GM21825 (cell line): ENCODE results near the gene KIAA1328.
"Not testable (repeated sequence)": the region's sequence is repeated elsewhere in the genome, so short reads cannot be mapped to it uniquely, and the experiment has no call there.

Experiments
- ATAC-seq: cut with Tn5 transposase; IDR thresholded peaks from one replicate; pipeline ENCODE4 v1.9.1; 2021; ENCODE audit warnings: mild to moderate bottlenecking, moderate library complexity; ENCODE audit not compliant: unreplicated experiment

The KIAA1328 gene

DNA sequence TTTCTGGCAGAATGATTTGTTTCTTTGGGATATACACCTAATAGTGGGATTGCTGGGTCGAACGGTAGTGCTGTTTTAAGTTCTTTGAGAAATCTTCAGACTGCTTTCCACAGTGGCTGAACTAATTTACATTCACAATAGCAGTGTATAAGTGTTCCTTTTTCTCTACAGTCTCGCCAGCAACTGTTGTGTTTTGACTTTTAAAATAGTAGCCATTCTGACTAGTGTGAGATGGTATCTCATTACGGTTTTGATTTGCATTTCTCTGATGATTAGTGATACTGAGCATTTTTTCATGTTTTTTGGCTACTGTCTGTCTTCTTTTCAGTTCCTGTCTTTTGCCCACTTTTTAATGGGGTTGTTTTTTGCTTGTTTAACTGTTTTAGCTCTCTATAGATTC is 306.2 kb downstream of the KIAA1328 start:
- ATAC-seq: no peak

DNA sequence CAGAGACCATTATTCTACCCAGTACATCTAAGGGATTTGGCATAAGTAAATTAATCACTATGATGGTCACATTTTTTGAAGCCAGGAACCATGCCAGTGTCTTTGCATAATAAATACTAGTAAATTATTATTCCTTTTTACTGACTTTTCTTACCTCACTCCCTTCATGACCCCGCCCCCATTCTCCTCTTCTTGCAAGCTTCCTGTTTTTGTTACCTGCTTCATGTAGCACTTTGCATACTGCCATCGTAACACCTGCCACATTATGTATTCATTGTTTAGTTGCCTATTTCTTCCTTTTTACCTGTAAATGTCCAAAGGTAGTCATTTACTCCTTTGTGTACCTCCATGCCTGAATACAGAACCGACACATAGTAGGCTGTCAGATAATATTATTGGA is 309.5 kb downstream of the KIAA1328 start:
- no peak for ATAC-seq

DNA sequence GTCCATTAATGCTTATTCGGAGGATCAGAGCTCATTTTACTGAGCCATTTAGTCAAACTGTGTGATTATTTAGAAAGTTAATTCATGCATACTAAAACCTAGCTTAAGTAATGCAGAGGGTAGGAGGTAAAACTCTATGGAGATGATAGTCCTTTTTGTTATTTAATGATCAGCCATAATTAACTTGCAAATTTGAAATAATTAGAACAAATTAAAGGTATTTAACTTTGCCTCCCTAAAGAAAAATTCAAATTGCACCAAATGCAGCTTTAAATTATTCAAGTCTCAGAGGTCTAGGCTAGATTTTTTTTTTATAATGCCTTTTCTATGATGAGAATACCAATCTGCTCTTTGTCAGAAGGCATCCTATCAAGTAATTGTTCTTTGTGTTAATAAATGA is 310.9 kb downstream of the KIAA1328 start:
- ATAC-seq: no peak

DNA sequence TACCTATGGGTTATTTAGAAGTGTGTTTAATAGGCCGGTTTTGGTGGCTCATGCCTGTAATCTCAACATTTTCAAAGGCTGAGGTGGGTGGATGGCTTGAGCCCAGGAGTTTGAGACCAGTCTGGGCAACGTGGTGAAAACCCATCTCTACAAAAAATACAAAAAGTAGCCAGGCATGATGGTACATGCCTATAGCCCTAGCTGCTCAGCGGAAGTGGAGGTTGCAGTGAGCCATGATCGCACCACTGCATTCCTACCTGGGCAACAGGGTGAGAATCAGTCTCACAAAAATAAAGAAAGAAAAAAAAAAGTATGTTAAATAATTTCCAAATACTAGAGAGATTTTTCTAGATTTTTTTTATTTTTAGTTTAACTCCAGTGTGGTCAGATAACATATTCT is 316.0 kb downstream of the KIAA1328 start:
- no peak for ATAC-seq

DNA sequence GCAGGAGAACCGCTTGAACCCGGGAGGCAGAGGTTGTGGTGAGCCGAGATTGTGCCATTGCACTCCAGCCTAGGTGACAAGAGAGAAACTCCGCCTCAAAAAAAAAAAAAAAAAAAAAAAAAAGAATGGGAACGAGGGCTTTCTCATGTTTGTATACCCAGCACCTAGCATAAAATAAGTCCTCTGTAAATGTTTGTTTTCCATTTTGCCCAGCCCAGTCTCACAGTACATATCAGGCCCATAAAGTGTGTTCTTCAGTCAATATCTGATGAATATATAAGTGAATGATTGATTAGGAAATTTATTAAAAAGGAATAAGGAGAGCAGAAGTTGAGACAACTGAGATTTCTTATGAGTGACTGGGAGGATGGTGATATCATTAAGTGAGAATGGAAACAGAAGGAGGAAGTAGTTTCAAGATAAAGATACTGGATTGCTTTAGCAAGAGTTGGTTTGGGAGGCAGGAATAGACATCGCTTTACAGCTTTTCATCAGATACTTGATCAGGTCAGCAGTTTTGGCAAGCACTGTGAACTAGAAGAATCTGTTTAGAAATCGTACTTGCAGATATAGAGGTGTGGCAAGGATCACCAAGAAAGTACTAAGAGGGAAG is 327.5 kb downstream of the KIAA1328 start:
- no peak for ATAC-seq

DNA sequence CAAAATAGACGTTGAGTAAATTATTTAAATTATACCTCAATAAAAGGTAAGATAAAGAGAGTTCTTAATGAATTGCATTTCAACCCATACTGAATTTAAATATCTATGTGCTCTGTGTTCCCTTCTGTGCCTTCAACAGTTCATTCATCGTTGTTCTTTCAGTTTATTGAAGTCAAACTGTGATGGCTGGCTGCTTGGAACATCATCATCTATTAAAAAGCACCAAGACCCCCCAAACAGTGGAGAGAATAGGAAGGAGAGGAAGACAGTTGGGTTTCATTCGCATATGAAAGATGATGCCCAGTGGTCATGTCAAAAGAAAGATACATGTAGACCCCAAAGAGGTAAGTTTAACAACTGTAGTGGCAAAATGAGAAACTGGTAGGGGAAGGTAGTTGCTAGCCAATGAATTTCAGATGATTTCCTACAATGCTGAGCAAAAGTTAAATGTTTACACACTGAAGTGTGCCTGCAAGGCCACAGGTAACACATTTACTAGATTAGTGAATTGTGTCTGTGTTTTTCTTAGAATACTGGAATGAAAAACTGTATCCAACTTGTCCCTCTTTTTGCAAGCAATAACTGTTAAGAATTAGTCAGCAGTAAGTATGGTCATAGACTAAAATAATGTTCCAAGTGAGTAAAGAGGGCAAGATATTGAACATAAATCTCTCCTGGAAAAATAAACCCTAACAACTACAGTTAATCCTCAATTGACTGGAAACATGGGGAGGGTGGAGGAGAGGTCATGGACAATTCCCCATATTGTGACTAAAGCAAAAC is 331.3 kb downstream of the KIAA1328 start:
- ATAC-seq: no peak

DNA sequence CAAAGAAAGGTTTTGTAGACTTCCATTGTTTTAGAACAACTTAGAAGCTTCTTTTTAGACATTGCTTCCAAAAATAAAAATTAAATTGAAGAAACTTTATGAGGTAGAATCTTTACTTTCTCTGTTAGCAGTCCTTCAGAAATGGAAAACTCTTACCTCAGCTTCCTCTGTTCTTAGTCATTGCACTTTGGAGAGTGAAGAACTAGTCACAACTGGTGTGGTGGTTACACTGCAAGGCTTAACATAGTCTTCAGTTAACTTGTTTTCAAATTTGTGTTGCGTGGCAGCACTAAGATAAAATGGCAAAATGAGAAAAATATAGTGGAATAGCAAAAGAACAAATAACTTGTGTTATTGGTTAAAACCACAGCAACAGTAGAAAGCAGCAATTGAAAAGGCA is 332.6 kb downstream of the KIAA1328 start:
- no peak for ATAC-seq

DNA sequence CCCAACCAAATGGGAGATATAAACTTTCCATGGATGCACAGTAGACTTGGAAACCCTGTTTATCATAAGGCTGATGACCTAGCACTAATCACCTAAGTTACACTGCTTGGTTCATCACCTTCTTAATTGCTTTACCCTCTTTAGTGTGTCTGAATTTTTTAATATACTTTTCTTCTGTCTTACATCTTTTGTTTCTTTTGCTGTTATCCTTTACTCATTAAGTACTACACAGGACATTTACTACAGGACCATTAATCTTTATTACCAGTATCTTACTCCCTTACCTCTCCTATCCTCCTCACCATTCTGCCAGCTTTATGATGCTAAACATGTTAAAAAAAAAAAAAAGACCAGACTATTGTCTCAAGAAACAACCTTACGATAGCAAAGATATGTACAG is 333.6 kb downstream of the KIAA1328 start:
- no peak for ATAC-seq

DNA sequence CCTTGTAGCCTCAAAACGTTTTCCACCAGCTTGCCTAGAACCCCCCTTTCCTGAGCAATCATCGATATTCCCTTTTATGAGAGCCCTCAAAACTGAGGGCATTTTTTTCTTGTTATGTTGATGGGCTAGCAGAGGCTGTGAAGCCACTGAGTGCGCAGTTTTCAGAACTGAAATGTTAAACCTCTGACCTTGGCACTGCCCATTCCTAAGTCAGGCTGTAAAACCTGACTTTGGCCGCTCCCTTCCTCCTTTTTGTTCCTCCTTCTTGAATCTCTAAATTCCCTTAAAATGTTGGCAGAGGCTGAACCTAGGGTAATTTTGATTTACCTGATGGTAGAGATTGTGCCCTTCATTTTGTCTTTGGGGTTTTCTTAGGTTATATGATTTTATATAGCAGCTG is 334.2 kb downstream of the KIAA1328 start:
- ATAC-seq: no peak

DNA sequence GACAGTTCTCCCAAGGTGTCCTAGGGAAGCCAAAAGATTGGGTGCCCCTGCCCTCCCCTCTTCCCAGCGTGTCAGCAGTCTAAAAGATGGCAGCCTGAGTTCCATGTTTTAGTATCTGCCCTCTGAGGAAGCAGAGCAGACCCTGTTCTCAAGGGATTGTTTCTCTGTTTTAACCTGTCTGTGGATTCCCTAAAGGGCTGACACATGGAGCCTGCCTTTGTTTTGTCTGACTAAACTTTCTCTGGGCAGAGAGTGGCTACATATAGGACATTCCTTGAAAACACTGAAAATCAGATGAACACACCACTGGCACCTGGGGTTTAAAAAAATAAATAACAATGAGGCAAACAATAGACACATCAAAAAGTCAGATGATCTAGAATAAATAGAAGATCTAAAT is 337.6 kb downstream of the KIAA1328 start:
- ATAC-seq: no peak

DNA sequence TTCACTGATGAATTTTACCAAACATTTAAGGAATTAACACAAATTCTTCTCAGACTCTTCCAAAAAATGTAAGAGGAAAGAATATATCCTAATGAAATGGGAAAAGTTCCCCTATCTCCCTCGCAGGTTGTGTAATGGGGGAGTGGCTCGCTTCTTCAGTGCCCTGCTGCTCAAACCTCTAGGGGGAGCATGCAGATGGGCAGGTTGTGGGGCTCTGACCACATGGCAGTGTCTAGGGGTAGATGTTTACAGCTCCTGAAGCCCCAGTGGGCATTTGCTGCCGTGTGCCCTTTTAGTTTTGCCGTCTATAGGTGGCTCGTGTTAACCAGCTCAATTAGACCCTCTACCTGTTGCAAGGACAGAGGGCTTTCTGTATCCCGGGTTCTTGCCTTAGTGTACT is 338.0 kb downstream of the KIAA1328 start:
- not testable (repeated sequence) for ATAC-seq

DNA sequence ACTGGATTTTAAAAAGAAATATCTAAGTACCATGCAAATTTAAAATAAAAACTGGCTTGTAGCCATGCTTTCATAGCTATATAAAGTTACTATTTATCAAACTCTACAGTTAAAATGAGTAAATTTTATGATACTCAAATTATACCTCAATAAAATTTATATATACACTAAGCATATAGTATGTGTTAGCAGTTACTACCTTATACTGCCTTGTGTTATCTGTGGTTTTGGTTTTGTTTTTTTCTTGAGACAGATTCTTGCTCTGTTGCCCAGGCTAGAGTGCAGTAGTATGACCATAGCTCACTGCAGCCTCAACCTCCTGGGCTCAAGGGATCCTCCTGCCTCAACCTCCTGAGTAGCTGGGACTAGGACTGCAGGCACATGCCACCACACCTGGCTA is 342.1 kb downstream of the KIAA1328 start:
- ATAC-seq: no peak

DNA sequence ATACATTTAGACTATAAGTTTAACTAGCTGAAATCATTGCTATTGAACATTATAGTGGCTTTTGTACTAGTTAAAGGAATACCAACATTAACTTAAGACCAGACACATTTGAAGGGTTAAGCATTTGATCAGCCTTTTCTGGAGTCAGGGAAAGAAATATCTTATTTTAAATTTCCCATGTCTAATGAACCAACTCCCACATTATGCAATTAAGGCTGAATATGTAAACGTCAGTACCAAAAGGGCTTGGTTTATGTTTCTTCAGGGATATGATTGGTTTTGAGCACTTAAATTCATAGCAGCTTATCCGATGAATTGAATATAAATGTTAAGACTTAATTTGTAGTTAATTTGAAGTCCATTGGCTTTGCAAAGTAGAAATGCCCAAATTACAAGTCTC is 344.5 kb downstream of the KIAA1328 start:
- ATAC-seq: no peak

DNA sequence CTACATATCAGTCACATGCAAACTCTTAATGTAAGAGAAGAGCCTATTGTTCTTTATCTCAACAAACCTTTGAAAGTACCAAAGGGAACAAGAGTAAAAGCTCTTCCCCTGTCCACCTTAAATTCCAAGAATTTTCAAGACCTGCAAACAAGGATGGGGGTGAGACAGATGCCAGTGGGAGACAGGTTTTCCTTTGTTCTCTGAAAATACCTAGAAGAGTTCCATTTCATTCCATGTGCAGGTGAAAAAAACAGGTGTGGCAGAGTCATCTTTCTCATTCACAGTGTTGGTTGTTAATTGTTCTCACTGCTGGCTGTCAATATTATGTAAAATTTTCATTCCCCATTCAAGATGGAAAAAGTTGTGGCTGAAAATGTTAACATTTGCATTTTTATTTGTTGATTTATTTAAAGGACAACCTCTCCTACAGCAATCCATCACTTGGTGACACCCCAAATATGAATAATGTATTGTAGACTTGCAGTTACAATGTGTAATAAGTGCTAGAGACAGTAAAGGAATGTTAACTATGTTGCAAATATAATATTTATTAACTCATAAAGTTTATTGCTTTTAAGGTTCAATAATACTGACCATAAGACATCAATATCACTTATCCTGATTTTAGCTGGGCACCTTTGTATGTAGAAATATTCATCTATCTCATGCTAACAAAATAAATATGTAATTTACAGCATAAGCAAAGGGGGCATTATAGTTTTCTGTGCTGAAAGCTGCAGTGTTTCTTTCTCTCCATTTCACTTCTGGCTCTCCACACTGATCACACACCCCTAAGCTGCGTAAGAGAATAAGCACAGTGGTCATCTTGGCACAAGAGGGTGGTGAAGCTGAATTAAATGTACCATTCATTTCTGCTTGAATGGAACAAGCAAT is 347.0 kb downstream of the KIAA1328 start:
- no peak for ATAC-seq

DNA sequence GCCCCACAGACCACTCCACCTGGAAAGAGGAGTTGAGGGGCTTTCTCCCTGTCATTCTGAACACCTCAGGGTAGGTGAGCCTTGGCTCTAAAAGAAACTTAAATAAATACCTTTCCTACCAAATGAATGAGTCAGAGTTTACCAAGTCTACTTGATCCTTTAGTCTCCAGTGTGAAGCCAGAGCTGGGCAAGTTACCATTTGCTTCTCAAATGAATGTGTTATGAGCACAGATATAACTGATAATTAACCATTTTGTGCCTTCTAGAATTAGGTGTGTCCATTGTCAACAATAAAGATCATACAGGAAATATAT is 347.7 kb downstream of the KIAA1328 start:
- ATAC-seq: no peak

DNA sequence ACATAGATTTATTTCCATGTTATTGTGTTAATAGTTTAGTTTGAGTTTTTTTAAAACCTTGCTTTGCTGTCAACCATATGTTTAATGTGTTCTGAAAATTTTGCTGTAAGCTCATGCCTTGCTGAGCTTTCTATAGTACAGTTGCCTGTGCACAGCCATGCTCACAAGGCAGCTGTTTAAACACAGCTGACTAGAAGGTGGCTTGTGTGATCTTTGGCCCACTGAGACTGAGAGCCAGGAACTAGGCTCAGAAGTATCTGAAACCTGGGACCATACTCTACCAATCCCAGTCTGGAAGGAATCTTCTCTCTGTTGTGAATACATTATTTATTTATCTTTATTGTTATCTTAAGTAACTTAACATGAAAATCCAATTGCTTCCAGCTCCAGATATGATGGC is 350.5 kb downstream of the KIAA1328 start:
- ATAC-seq: no peak

DNA sequence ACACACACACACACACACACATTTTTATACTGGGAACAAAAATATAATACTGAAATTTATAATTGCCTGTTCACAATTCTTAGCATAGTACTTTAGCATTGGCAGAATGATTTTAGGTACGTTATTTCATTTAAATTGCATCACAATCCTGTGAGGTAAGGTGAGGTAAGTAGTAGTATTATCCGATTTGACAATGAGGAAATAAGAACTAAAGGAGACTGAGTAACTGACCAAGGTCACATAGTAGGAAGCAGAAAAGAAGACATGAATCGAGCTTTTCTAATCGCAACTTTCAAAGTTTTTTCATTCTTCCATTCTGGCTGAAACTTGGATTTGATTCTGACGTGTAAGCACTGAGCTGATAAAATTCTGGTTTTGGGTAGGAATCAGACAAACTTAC is 351.2 kb downstream of the KIAA1328 start:
- ATAC-seq: no peak

DNA sequence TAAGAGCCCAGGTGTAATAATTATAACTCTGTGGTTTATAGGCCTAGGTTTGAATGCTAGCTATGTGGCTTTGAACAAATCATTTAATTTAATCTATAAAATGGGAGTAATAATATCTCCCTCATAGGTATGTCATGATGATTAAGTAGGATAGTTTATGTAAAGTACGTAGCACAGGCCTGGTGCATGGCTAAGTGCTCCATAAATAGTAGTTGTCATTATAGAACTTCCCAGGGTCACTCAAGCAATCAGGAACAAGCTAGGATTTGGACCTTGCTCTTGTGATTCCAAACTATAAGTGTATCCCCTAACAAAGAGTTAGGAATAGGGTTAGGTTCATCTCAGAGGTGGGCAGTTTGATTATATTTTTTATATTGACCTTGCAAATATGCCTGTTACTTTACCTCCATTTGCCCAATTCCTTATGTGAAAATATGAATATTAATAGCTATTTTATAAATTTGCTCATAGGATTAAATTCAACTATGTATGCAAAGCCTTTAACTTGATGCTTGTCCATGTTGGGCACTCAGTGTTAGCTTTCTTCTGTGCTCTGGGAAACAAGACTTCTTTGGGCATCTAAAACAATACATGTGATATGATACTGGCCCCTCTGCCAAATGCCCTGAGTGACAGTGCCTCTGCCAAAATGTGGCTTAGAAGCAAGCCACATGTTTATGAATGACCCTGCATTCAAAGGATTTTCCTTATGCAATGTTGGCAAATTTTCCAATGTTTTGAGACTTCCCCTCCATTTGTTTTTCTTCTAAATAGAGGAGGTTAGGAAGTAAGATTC is 353.6 kb downstream of the KIAA1328 start:
- ATAC-seq: no peak

DNA sequence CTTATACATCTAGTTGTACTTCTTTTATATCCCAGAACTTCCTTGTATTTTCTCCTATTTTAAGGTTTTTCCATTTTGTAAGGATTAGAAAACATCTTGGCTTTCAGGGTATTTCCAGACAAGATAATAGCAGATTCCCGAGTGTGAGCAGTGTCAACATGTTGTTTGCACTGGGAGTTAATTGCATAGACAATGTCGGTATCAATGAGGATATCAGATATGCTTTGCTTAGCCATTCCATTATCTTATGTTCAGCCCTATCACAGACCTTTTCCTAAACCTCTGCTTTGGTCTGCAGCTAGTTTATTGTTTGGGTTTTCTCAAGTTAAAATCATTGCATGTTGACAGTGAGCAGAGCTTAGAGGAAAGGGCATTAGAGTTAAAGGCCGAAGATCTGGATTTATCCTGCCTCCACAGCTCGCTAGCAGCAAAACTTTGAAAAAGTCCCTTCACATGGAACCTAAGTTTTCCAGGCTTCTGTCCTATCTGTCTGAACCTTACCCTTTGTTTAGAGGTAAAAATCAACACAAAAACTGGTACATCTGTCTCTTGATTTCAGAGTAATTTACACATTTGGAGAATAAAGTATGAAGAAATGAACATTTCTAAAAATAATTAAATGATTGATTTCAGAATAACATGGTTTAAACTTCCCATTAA is 355.4 kb downstream of the KIAA1328 start:
- no peak for ATAC-seq

DNA sequence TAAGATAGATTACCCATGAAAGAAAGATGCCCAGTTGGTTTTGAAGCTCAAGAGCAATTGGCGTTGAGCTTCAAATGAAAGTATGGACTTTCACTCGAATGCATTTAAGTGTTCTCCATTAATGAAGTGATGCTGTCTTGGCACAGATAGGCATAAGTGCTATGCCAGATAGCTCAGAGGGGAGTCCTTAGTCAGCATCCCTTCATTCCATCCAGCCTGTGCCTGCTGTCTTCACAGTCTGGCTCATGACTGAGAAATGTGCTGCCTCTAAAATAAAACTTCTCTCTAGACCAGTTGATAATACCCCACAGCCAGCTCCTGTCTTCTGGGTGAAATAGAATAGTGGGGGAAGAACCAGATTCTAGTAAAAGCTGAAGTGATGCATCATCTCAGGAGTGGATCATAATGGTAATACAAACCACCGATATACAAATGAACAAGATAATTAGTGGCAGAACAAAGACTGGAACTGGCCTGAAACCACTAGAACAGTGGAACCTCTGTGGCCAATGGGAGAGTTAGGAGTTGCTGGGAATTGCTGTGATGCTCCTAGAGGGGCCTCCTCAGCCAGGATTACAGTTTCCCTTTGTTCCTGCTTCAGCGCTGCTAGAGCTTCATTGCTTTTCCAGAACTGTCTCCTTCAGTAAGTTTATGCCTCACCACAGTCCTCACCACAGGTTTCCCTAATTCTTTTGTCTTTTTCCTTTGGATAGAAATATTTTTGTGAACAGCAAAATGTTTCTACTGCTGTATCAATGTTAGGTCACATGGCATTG is 359.3 kb downstream of the KIAA1328 start:
- ATAC-seq: no peak
